ENCODE measurements around the gene TENT4A. TPM values are rescaled to one million over a fixed set of nuclear protein-coding genes. Genes with fewer than 3 reads are reported as not detected.

The TENT4A gene
- total and polyA plus RNA-seq, 2 of the 4 experiments (the other 2 are of a cell fraction) = 5.9 to 17.2 TPM

DNA sequence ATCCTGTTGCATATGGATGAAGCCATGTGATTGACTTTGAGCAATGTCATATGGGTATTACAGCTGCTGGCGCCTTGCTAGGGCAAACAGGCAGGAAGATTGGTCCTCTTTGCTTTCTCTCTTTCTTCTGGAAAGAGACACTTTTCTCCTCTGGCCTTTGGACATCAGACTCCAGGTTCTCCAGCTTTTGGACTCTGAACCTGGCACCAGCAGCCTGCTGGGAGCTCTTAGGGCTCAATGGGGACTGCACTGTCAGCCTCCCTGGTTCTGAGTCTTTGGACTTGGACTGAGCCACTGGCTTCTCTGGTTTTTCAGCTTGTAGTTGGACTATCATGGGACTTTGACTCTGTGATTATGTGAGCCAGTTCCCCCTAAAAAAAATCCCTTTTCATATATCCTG is 34.8 kb upstream of the TENT4A start:
- TF ChIP-seq MAFK (IDR thresholded peaks at IDR 0.05; ENCODE audit: low read depth, low read length) (no peak), RAD21 (IDR thresholded peaks at IDR 0.05; ENCODE audit: low read length) (no peak), ELK1 (IDR thresholded peaks at IDR 0.05; ENCODE audit: borderline replicate concordance, low read depth, low read length) (no peak), CEBPB (IDR thresholded peaks at IDR 0.05; ENCODE audit: low read depth, low read length) (no peak), FOS (IDR thresholded peaks at IDR 0.05; ENCODE audit: low read depth, low read length) (no peak), RCOR1 (IDR thresholded peaks at IDR 0.05; ENCODE audit: insufficient replicate concordance, low read length) (no peak), POLR2A (IDR thresholded peaks at IDR 0.05; ENCODE audit: low read depth, low read length) (no peak), CTCF (conservative IDR thresholded peaks at IDR 0.05; ENCODE audit: low read depth, low read length) (no peak), USF2 (IDR thresholded peaks at IDR 0.05; ENCODE audit: low read depth, low read length) (no peak), SMC3 (IDR thresholded peaks at IDR 0.05; ENCODE audit: low read depth, low read length) (no peak), CHD1 (IDR thresholded peaks at IDR 0.05; ENCODE audit: low read depth, low read length) (no peak), BHLHE40 (IDR thresholded peaks at IDR 0.05; ENCODE audit: low read depth, low read length) (no peak), RFX5 (IDR thresholded peaks at IDR 0.05; ENCODE audit: low read depth, low read length) (no peak), MXI1 (IDR thresholded peaks at IDR 0.05; ENCODE audit: borderline replicate concordance, low read depth, low read length) (no peak), MAZ (IDR thresholded peaks at IDR 0.05; ENCODE audit: borderline replicate concordance, low read depth, low read length) (no peak), NFE2L2 (IDR thresholded peaks at IDR 0.05; ENCODE audit: low read depth, low read length) (no peak)
- H3K4me3 ChIP-seq (ENCODE audit: insufficient read depth, low read depth, low read length) = no peak overlapping the region
- DNase-seq (no peak), ATAC-seq (ENCODE audit: low read depth) (no peak)
- peaks cover 3% of the 10 kb centered on the region; the same call in 1 of the 2 replicates for H3K9me1 ChIP-seq (ENCODE audit: insufficient read depth, low read length)
- POLR2A ChIA-PET (ENCODE audit: unreplicated experiment) = no interaction called here
- H3K9me3 ChIP-seq (ENCODE audit: control insufficient read depth, insufficient read depth, low read length) = no peaks in the 10 kb centered on the region
- no peak overlapping the region for H2AK5ac ChIP-seq (ENCODE audit: low read depth, low read length)
- no peaks in the 10 kb centered on the region for H4K20me1 ChIP-seq (ENCODE audit: insufficient read depth, low read length)
- H2BK15ac ChIP-seq (ENCODE audit: low read depth, low read length) = no peak overlapping the region
- no peaks in the 10 kb centered on the region for H3K27me3 ChIP-seq (ENCODE audit: control insufficient read depth, insufficient read depth, low read length)
- no peak overlapping the region for H3K14ac ChIP-seq (replicated peaks; ENCODE audit: low read depth, low read length)
- no peaks in the 10 kb centered on the region for H3K79me1 ChIP-seq (ENCODE audit: low read depth in 1 of 2, low read length in 2 of 2)
- no peak overlapping the region for H3K4me2 ChIP-seq (ENCODE audit: low read depth, low read length)
- no peak overlapping the region for H2AFZ ChIP-seq (replicated peaks; ENCODE audit: low read length, poor library complexity)
- H3K56ac ChIP-seq (ENCODE audit: extremely low read depth, insufficient read depth, low read length) = no peak overlapping the region
- CTCF ChIA-PET = no interaction called here
- H3K4me1 ChIP-seq (ENCODE audit: control insufficient read depth, insufficient read depth, low read length) = no peaks in the 10 kb centered on the region; the same call in 1 of the 2 replicates
- H3K23ac ChIP-seq (ENCODE audit: low read depth, low read length) = no peak overlapping the region
- no peak overlapping the region for H2AK9ac ChIP-seq (replicated peaks; ENCODE audit: low read depth, low read length, poor library complexity)
- no peak overlapping the region for H2BK5ac ChIP-seq (ENCODE audit: low read depth, low read length, poor library complexity, severe bottlenecking)
- no peak overlapping the region for H4K5ac ChIP-seq (ENCODE audit: low read depth, low read length)
- H4K8ac ChIP-seq (ENCODE audit: low read depth in 2 of 2, low read length in 2 of 2) = no peak overlapping the region
- no peak overlapping the region for H3K18ac ChIP-seq (ENCODE audit: low read depth, low read length)
- intact Hi-C loops (cut with micrococcal nuclease) = no loop called here
- no peak overlapping the region for H2BK20ac ChIP-seq (ENCODE audit: low read depth, low read length)
- no peaks in the 10 kb centered on the region for H3K36me3 ChIP-seq (ENCODE audit: control insufficient read depth, insufficient read depth, low read length)
- H3K9ac ChIP-seq (ENCODE audit: low read depth, low read length) = no peak overlapping the region
- no TSS peak for BruUV-seq (replicated peaks)
- dilution Hi-C loops (cut with HindIII; ENCODE audit: low sequenced_read_pairs, unreplicated experiment) = no loop called here
- no peak overlapping the region for H3K27ac ChIP-seq (ENCODE audit: insufficient read depth, low read length)
- no peak overlapping the region for H3K4ac ChIP-seq (ENCODE audit: low read depth, low read length)
- no CpG with 5 or more reads among the region's 1 CpG for WGBS, 2 experiments (ENCODE audit: extremely low coverage in 2 of 2, insufficient read length in 1 of 2)
- no peak overlapping the region for H4K91ac ChIP-seq (ENCODE audit: insufficient read depth, low read depth, low read length)
- no peak overlapping the region for H2BK120ac ChIP-seq (ENCODE audit: low read depth, low read length)
- in situ Hi-C loops (cut with MboI; ENCODE audit: low sequenced_read_pairs) = no loop called here
